MCF 10A (cell line): Measurements from ENCODE around the gene NFE2L2. TPM values are rescaled to one million over a fixed set of nuclear protein-coding genes. Genes with fewer than 3 reads are reported as not detected.

Source experiments
- BruUV-seq: library from RNA; stranded (reverse); fragments of 400-500 nt; replicated peaks from 2 replicates; lab custom pipeline; 2021; lab: Mats Ljungman, UMichigan
- CTCF ChIA-PET: fragments of 300-600 bp; sonication (Branson Sonifier 250); formaldehyde crosslinking; extraction: SDS; loops from one replicate; lab custom pipeline; 2021; ENCODE audit warnings: antibody characterized with exemption, inconsistent platforms; lab: Yijun Ruan, JAX
- POLR2A ChIA-PET: fragments of 300-600, 350-650 bp; sonication (Branson Sonifier 250); formaldehyde crosslinking; extraction: SDS; loops from one replicate; lab custom pipeline; 2020; ENCODE audit warnings: antibody characterized with exemption, inconsistent platforms; lab: Yijun Ruan, JAX
- DNase-seq: peaks from one replicate; pipeline ENCODE4 v3.0.0-alpha.2; 2018; ENCODE audit not compliant: unreplicated experiment
- H3K27ac Mint-ChIP-seq: one replicate; pipeline ENCODE4 v1.8.0; 2022; ENCODE audit warnings: mild to moderate bottlenecking, low read depth, mixed read lengths; ENCODE audit not compliant: unreplicated experiment
- H3K27me3 Mint-ChIP-seq: one replicate; pipeline ENCODE4 v1.8.0; 2022; ENCODE audit warnings: mixed read lengths; ENCODE audit not compliant: insufficient read depth, unreplicated experiment
- H3K36me3 Mint-ChIP-seq: one replicate; pipeline ENCODE4 v1.8.0; 2022; ENCODE audit warnings: mild to moderate bottlenecking, moderate library complexity, mixed read lengths; ENCODE audit not compliant: insufficient read depth, unreplicated experiment
- H3K4me1 Mint-ChIP-seq: one replicate; pipeline ENCODE4 v1.8.0; 2022; ENCODE audit warnings: mixed read lengths; ENCODE audit not compliant: insufficient read depth, unreplicated experiment
- H3K4me3 Mint-ChIP-seq: one replicate; pipeline ENCODE4 v1.8.0; 2022; ENCODE audit warnings: mild to moderate bottlenecking, moderate library complexity, mixed read lengths; ENCODE audit not compliant: unreplicated experiment
- H3K9me3 Mint-ChIP-seq: one replicate; pipeline ENCODE4 v1.8.0; 2022; ENCODE audit warnings: mixed read lengths; ENCODE audit not compliant: unreplicated experiment
- CTCF ChIP-seq: fragments of 200-600 bp; IDR thresholded peaks from one replicate; pipeline ENCODE4 v1.8.0; 2022; ENCODE audit warnings: antibody characterized with exemption, mild to moderate bottlenecking; ENCODE audit not compliant: unreplicated experiment
- intact Hi-C: fragments of 100-400 bp; cut with micrococcal nuclease; formaldehyde crosslinking; loops from 2 replicates; pipeline ENCODE4 v1.14.1; 2022
- total RNA-seq: library from RNA; stranded (reverse); gene quantifications from 2 replicates; pipeline ENCODE4 v1.2.3, GENCODE V29; 2022

Gene NFE2L2
- total RNA-seq, 1 experiment from 2014 or later, result 180 TPM

- Mint-ChIP-seq H3K27me3 (no peaks in the 10 kb centered on the region), H3K36me3 (no peaks in the 10 kb centered on the region), H3K27ac (peak overlapping the region; percentile 19), H3K4me3 (no peak overlapping the region), H3K9me3 (no peaks in the 10 kb centered on the region), H3K4me1 (peaks cover 6% of the 10 kb centered on the region)
- CTCF ChIA-PET, result interaction anchor here (0.7 to 3.8 kb wide), 5 partner anchors 12 to 54 kb away, joined by 3 to 23 read pairs (median 5); partner anchors contain the start of gene NFE2L2
- intact Hi-C loops, result no loop called here
- TF ChIP-seq CTCF, result no peak
- no TSS peak for BruUV-seq
- POLR2A ChIA-PET, result interaction anchor here (0.5 to 6.2 kb wide), 7 partner anchors 14 to 251 kb away, joined by 3 to 117 read pairs (median 4); partner anchors contain the start of gene NFE2L2
- no peak for DNase-seq
Measured at GRCh38 chr2:177279847-177280246, 15.3 kb upstream of the NFE2L2 start.

GRCh38 chr2:177275743-177276055 is 11.2 kb upstream of the NFE2L2 start:
- Mint-ChIP-seq H3K4me3 (peak overlapping the region; percentile 62), H3K36me3 (no peaks in the 10 kb centered on the region), H3K27ac (peak overlapping the region; percentile 91), H3K4me1 (peaks cover 17% of the 10 kb centered on the region), H3K27me3 (no peaks in the 10 kb centered on the region), H3K9me3 (no peaks in the 10 kb centered on the region)
- ChIA-PET CTCF (interaction anchor here (0.6 kb wide), 2 partner anchors 20 to 101 kb away, joined by 3 read pairs; no protein-coding TSS in a partner anchor), POLR2A (interaction anchor here (0.6 to 2.3 kb wide), 10 partner anchors 10 to 112 kb away, joined by 3 to 81 read pairs (median 6); partner anchors contain the start of gene NFE2L2)
- no peak for TF ChIP-seq CTCF
- no TSS peak for BruUV-seq
- peak; percentile 77 for DNase-seq
- intact Hi-C loops, result loop anchor here (1.0 kb wide), 1 partner anchor 9 kb away; no protein-coding TSS in a partner anchor

- Mint-ChIP-seq H3K4me3 (peak overlapping the region; percentile 62), H3K9me3 (no peaks in the 10 kb centered on the region), H3K27me3 (no peaks in the 10 kb centered on the region), H3K36me3 (no peaks in the 10 kb centered on the region), H3K27ac (peak overlapping the region; percentile 91), H3K4me1 (peaks cover 21% of the 10 kb centered on the region)
- ChIA-PET POLR2A (interaction anchor here (0.7 to 6.2 kb wide), 17 partner anchors 10 to 110 kb away, joined by 3 to 192 read pairs (median 7); partner anchors contain the start of gene NFE2L2), CTCF (interaction anchor here (0.6 to 4.0 kb wide), 4 partner anchors 11 to 101 kb away, joined by 3 to 24 read pairs (median 4); partner anchors contain the start of gene NFE2L2)
- BruUV-seq, result TSS peak; percentile 88
- peak; percentile 93 for DNase-seq
- intact Hi-C loops, result loop anchor here (1.0 kb wide), 1 partner anchor 9 kb away; no protein-coding TSS in a partner anchor
- TF ChIP-seq CTCF, result no peak
Measured at GRCh38 chr2:177275040-177275742, 10.7 kb upstream of the NFE2L2 start.

GRCh38 chr2:177273408-177273807 is 8.9 kb upstream of the NFE2L2 start:
- peaks cover 22% of the 10 kb centered on the region for H3K4me1 Mint-ChIP-seq
- no peak for TF ChIP-seq CTCF
- DNase-seq, result peak; percentile 66
- no peaks in the 10 kb centered on the region for H3K27me3 Mint-ChIP-seq
- BruUV-seq, result no TSS peak
- no peaks in the 10 kb centered on the region for H3K9me3 Mint-ChIP-seq
- H3K4me3 Mint-ChIP-seq, result no peak overlapping the region
- ChIA-PET CTCF (interaction anchor here (0.6 to 4.0 kb wide), 6 partner anchors 9 to 109 kb away, joined by 3 to 24 read pairs (median 5); partner anchors contain the start of gene NFE2L2), POLR2A (interaction anchor here (0.8 to 6.2 kb wide), 21 partner anchors 10 to 108 kb away, joined by 3 to 192 read pairs (median 5); partner anchors contain the start of genes HNRNPA3 and NFE2L2)
- intact Hi-C loops, result no loop called here
- H3K36me3 Mint-ChIP-seq, result no peaks in the 10 kb centered on the region
- H3K27ac Mint-ChIP-seq, result peak overlapping the region; percentile 91
